ENCODE results near the gene NCOA3.

Gene NCOA3

GRCh38 chr20:47696856-47697255 lies 195.2 kb downstream of the NCOA3 start:
- Histone ChIP-seq H2BK15ac (replicated peaks; ENCODE audit: low read depth) (no peak overlapping the region), H3K36me3 (ENCODE audit: control insufficient read depth, insufficient read depth, low read length) (no peaks in the 10 kb centered on the region), H3K4me2 (ENCODE audit: low read length) (no peak overlapping the region), H3K18ac (ENCODE audit: low read length) (no peak overlapping the region), H3K56ac (ENCODE audit: low read length) (no peak overlapping the region), H3K23ac (ENCODE audit: low read length) (no peak overlapping the region), H3K4me3 (ENCODE audit: low read length) (no peak overlapping the region), H2AK5ac (ENCODE audit: low read length) (no peak overlapping the region), H3K27ac (ENCODE audit: low read depth, low read length) (no peak overlapping the region), H3K79me2 (ENCODE audit: control insufficient read depth, insufficient read depth, low read length) (no peaks in the 10 kb centered on the region), H4K5ac (ENCODE audit: low read length) (no peak overlapping the region), H4K8ac (ENCODE audit: low read depth, low read length) (no peak overlapping the region), H3K9ac (ENCODE audit: low read length) (no peak overlapping the region), H3K4ac (ENCODE audit: low read depth, low read length) (no peak overlapping the region), H2BK5ac (ENCODE audit: low read length) (no peak overlapping the region), H2BK120ac (ENCODE audit: low read depth, low read length) (no peak overlapping the region), H3K27me3 (ENCODE audit: insufficient read depth, low read length, poor library complexity) (no peaks in the 10 kb centered on the region), H3K79me1 (ENCODE audit: low read length) (no peaks in the 10 kb centered on the region), H3K4me1 (ENCODE audit: control insufficient read depth, low read depth, low read length) (no peaks in the 10 kb centered on the region)
- no CpG with 5 or more reads among the region's 11 CpGs for WGBS (ENCODE audit: extremely low coverage, insufficient coverage, low lambda C conversion rate)
- no peak for DNase-seq

DNA sequence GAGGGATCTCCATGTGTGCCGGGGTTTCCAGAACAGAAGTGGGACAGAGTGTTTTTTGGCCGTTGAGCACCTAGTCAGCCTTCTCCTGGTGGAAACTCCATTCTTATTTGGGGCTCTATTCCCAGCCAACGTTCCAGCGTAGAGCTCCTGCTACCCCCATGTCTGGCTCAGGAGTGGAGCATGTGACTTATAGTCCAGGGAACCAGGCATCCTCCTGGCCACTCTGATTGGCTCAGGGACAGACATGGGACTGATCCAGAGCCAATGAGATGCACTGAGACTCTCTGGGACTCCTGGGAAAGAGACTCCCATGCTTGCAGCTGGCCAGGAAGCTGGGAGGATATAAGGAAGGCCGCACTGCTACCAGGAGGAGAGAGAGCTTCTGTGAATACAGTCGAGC lies 196.5 kb downstream of the NCOA3 start:
- Histone ChIP-seq H3K79me2 (ENCODE audit: control insufficient read depth, insufficient read depth, low read length) (no peaks in the 10 kb centered on the region), H3K27me3 (ENCODE audit: insufficient read depth, low read length, poor library complexity) (no peaks in the 10 kb centered on the region), H3K4me3 (ENCODE audit: low read length) (no peak overlapping the region), H3K4me2 (ENCODE audit: low read length) (no peak overlapping the region), H3K23ac (ENCODE audit: low read length) (no peak overlapping the region), H3K9ac (ENCODE audit: low read length) (no peak overlapping the region), H3K79me1 (ENCODE audit: low read length) (no peaks in the 10 kb centered on the region), H2BK120ac (ENCODE audit: low read depth, low read length) (no peak overlapping the region), H3K4ac (ENCODE audit: low read depth, low read length) (no peak overlapping the region), H2AK5ac (ENCODE audit: low read length) (no peak overlapping the region), H2BK15ac (replicated peaks; ENCODE audit: low read depth) (no peak overlapping the region), H3K56ac (ENCODE audit: low read length) (no peak overlapping the region), H3K27ac (ENCODE audit: low read depth, low read length) (no peak overlapping the region), H3K18ac (ENCODE audit: low read length) (no peak overlapping the region), H3K4me1 (ENCODE audit: control insufficient read depth, low read depth, low read length) (no peaks in the 10 kb centered on the region), H3K36me3 (ENCODE audit: control insufficient read depth, insufficient read depth, low read length) (no peaks in the 10 kb centered on the region), H4K8ac (ENCODE audit: low read depth, low read length) (no peak overlapping the region), H4K5ac (ENCODE audit: low read length) (no peak overlapping the region), H2BK5ac (ENCODE audit: low read length) (no peak overlapping the region)
- no peak for DNase-seq
- WGBS (ENCODE audit: extremely low coverage, insufficient coverage, low lambda C conversion rate): no CpG with 5 or more reads among the region's 6 CpGs

DNA sequence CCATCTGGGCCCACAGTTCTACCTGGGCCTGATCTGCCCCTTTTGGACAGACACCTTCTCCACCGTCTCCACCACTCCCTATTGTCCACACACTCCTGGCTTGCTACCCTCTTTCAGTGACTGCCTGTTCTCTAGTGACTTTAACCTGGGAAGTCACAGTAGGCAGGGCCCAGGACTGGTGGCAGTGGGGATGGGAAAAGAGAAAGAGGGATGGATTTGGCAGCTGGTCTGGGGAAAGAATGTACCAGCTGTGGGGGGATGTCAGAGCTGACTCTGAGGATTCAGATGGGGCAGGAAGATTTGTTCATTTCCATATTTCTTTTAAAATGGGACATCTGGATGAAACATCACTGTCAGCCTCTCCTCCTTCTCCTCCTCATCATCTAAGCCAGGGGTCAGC lies 198.1 kb downstream of the NCOA3 start:
- H3K18ac ChIP-seq (ENCODE audit: low read length): no peak overlapping the region
- no peak overlapping the region for H3K4ac ChIP-seq (ENCODE audit: low read depth, low read length)
- H3K27ac ChIP-seq (ENCODE audit: low read depth, low read length): no peak overlapping the region
- H3K23ac ChIP-seq (ENCODE audit: low read length): no peak overlapping the region
- H2BK120ac ChIP-seq (ENCODE audit: low read depth, low read length): no peak overlapping the region
- H2BK5ac ChIP-seq (ENCODE audit: low read length): no peak overlapping the region
- DNase-seq: no peak
- no peak overlapping the region for H4K5ac ChIP-seq (ENCODE audit: low read length)
- no peaks in the 10 kb centered on the region for H3K36me3 ChIP-seq (ENCODE audit: control insufficient read depth, insufficient read depth, low read length)
- H3K27me3 ChIP-seq (ENCODE audit: insufficient read depth, low read length, poor library complexity): no peaks in the 10 kb centered on the region
- no peaks in the 10 kb centered on the region for H3K79me2 ChIP-seq (ENCODE audit: control insufficient read depth, insufficient read depth, low read length)
- no peak overlapping the region for H2BK15ac ChIP-seq (replicated peaks; ENCODE audit: low read depth)
- no peak overlapping the region for H3K4me2 ChIP-seq (ENCODE audit: low read length)
- no peaks in the 10 kb centered on the region for H3K79me1 ChIP-seq (ENCODE audit: low read length)
- no peak overlapping the region for H2AK5ac ChIP-seq (ENCODE audit: low read length)
- no peak overlapping the region for H3K56ac ChIP-seq (ENCODE audit: low read length)
- H3K4me3 ChIP-seq (ENCODE audit: low read length): no peak overlapping the region
- no peak overlapping the region for H4K8ac ChIP-seq (ENCODE audit: low read depth, low read length)
- H3K4me1 ChIP-seq (ENCODE audit: control insufficient read depth, low read depth, low read length): no peaks in the 10 kb centered on the region
- H3K9ac ChIP-seq (ENCODE audit: low read length): no peak overlapping the region
- WGBS (ENCODE audit: extremely low coverage, insufficient coverage, low lambda C conversion rate): no CpG with 5 or more reads among the region's 1 CpG

GRCh38 chr20:47700327-47700726 lies 198.6 kb downstream of the NCOA3 start:
- H3K27me3 ChIP-seq (ENCODE audit: insufficient read depth, low read length, poor library complexity): no peaks in the 10 kb centered on the region
- H3K4me1 ChIP-seq (ENCODE audit: control insufficient read depth, low read depth, low read length): no peaks in the 10 kb centered on the region
- H2BK15ac ChIP-seq (replicated peaks; ENCODE audit: low read depth): no peak overlapping the region
- H2BK5ac ChIP-seq (ENCODE audit: low read length): no peak overlapping the region
- no peak for DNase-seq
- no peak overlapping the region for H3K4me2 ChIP-seq (ENCODE audit: low read length)
- H3K18ac ChIP-seq (ENCODE audit: low read length): no peak overlapping the region
- H2AK5ac ChIP-seq (ENCODE audit: low read length): no peak overlapping the region
- no peak overlapping the region for H3K56ac ChIP-seq (ENCODE audit: low read length)
- H3K23ac ChIP-seq (ENCODE audit: low read length): no peak overlapping the region
- H4K5ac ChIP-seq (ENCODE audit: low read length): no peak overlapping the region
- no CpG with 5 or more reads among the region's 7 CpGs for WGBS (ENCODE audit: extremely low coverage, insufficient coverage, low lambda C conversion rate)
- no peaks in the 10 kb centered on the region for H3K79me1 ChIP-seq (ENCODE audit: low read length)
- H2BK120ac ChIP-seq (ENCODE audit: low read depth, low read length): no peak overlapping the region
- H3K36me3 ChIP-seq (ENCODE audit: control insufficient read depth, insufficient read depth, low read length): no peaks in the 10 kb centered on the region
- H3K9ac ChIP-seq (ENCODE audit: low read length): no peak overlapping the region
- H3K4ac ChIP-seq (ENCODE audit: low read depth, low read length): no peak overlapping the region
- no peaks in the 10 kb centered on the region for H3K79me2 ChIP-seq (ENCODE audit: control insufficient read depth, insufficient read depth, low read length)
- H3K27ac ChIP-seq (ENCODE audit: low read depth, low read length): no peak overlapping the region
- H4K8ac ChIP-seq (ENCODE audit: low read depth, low read length): no peak overlapping the region
- H3K4me3 ChIP-seq (ENCODE audit: low read length): no peak overlapping the region

DNA sequence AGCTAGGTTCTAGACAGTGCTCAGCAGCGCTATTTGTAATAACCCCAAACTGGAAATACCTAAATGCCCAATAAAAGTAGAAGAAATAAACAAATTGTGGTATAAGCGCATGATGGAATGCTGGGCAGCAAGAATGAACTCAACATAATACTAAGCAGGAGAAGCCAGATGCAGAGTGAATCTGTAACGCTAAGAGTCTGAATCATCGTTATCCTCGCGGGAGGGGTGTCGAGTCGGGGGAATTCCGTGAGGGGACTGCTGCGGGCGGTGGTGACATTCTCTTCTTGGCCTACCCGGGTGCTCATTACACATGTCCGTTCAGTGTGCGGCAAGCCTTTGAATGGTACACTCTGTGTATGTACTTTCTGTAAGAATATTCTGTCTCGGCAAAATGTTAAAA lies 199.9 kb downstream of the NCOA3 start:
- Histone ChIP-seq H3K79me1 (ENCODE audit: low read length) (no peaks in the 10 kb centered on the region), H2BK120ac (ENCODE audit: low read depth, low read length) (no peak overlapping the region), H3K4me3 (ENCODE audit: low read length) (no peak overlapping the region), H2BK5ac (ENCODE audit: low read length) (no peak overlapping the region), H3K27me3 (ENCODE audit: insufficient read depth, low read length, poor library complexity) (no peaks in the 10 kb centered on the region), H4K8ac (ENCODE audit: low read depth, low read length) (no peak overlapping the region), H3K18ac (ENCODE audit: low read length) (no peak overlapping the region), H3K23ac (ENCODE audit: low read length) (no peak overlapping the region), H3K79me2 (ENCODE audit: control insufficient read depth, insufficient read depth, low read length) (no peaks in the 10 kb centered on the region), H4K5ac (ENCODE audit: low read length) (no peak overlapping the region), H3K4ac (ENCODE audit: low read depth, low read length) (no peak overlapping the region), H3K9ac (ENCODE audit: low read length) (no peak overlapping the region), H3K4me1 (ENCODE audit: control insufficient read depth, low read depth, low read length) (no peaks in the 10 kb centered on the region), H2AK5ac (ENCODE audit: low read length) (no peak overlapping the region), H3K27ac (ENCODE audit: low read depth, low read length) (no peak overlapping the region), H3K4me2 (ENCODE audit: low read length) (no peak overlapping the region), H2BK15ac (replicated peaks; ENCODE audit: low read depth) (no peak overlapping the region), H3K56ac (ENCODE audit: low read length) (no peak overlapping the region), H3K36me3 (ENCODE audit: control insufficient read depth, insufficient read depth, low read length) (no peaks in the 10 kb centered on the region)
- DNase-seq: no peak
- whole genome bisulfite sequencing (ENCODE audit: extremely low coverage, insufficient coverage, low lambda C conversion rate): no CpG with 5 or more reads among the region's 15 CpGs

DNA sequence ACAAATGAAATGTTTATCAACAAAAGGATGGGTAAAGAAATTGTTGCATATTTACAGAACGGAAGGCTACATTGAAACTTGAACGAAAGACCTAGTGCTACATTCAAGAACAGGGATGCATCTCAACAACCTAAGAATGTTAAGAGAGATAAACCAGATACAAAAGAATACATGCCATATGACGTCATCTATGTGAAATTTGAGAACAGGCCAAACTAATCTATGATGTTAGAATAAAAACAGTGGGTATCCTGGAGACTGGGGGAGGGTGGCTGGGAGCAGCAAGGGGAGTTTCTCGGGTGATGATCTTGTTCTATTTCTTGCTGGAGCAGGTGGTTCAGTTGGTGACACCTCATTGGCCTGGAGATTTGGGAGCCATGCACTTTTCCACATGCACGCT lies 202.1 kb downstream of the NCOA3 start:
- no peak overlapping the region for H3K4me3 ChIP-seq (ENCODE audit: low read length)
- H3K23ac ChIP-seq (ENCODE audit: low read length): no peak overlapping the region
- no peak overlapping the region for H3K18ac ChIP-seq (ENCODE audit: low read length)
- no peak for DNase-seq
- H4K5ac ChIP-seq (ENCODE audit: low read length): no peak overlapping the region
- H2BK5ac ChIP-seq (ENCODE audit: low read length): no peak overlapping the region
- no peaks in the 10 kb centered on the region for H3K79me2 ChIP-seq (ENCODE audit: control insufficient read depth, insufficient read depth, low read length)
- no peak overlapping the region for H2AK5ac ChIP-seq (ENCODE audit: low read length)
- no peak overlapping the region for H3K9ac ChIP-seq (ENCODE audit: low read length)
- H4K8ac ChIP-seq (ENCODE audit: low read depth, low read length): no peak overlapping the region
- H3K56ac ChIP-seq (ENCODE audit: low read length): no peak overlapping the region
- no peak overlapping the region for H3K4me2 ChIP-seq (ENCODE audit: low read length)
- H3K27me3 ChIP-seq (ENCODE audit: insufficient read depth, low read length, poor library complexity): no peaks in the 10 kb centered on the region
- H2BK15ac ChIP-seq (replicated peaks; ENCODE audit: low read depth): no peak overlapping the region
- no CpG with 5 or more reads among the region's 5 CpGs for WGBS (ENCODE audit: extremely low coverage, insufficient coverage, low lambda C conversion rate)
- no peak overlapping the region for H3K4ac ChIP-seq (ENCODE audit: low read depth, low read length)
- no peaks in the 10 kb centered on the region for H3K36me3 ChIP-seq (ENCODE audit: control insufficient read depth, insufficient read depth, low read length)
- H2BK120ac ChIP-seq (ENCODE audit: low read depth, low read length): no peak overlapping the region
- no peak overlapping the region for H3K27ac ChIP-seq (ENCODE audit: low read depth, low read length)
- no peaks in the 10 kb centered on the region for H3K79me1 ChIP-seq (ENCODE audit: low read length)
- no peaks in the 10 kb centered on the region for H3K4me1 ChIP-seq (ENCODE audit: control insufficient read depth, low read depth, low read length)

All from mesendoderm (in vitro differentiated cells).